H9 (cell line): Measurements from ENCODE around the gene GRM1. TPM values are rescaled to one million over a fixed set of nuclear protein-coding genes. Genes with fewer than 3 reads are reported as not detected.

Experiments used
- DNase-seq: peaks from one replicate; pipeline ENCODE4 v3.0.0-alpha.2; 2017
- H2AFZ ChIP-seq: one replicate; pipeline ENCODE4 v1.6.1; 2013; ENCODE audit warnings: mild to moderate bottlenecking, low read length, control low read depth, moderate library complexity
- H2AK5ac ChIP-seq: 2 replicates; pipeline ENCODE4 v1.6.1; 2013; ENCODE audit warnings: low read length, control low read depth, mixed read lengths; ENCODE audit not compliant: insufficient read length
- H2BK120ac ChIP-seq: one replicate; pipeline ENCODE4 v1.6.1; 2013; ENCODE audit warnings: low read depth, mild to moderate bottlenecking, low read length, control low read depth, inconsistent platforms; ENCODE audit not compliant: poor library complexity, severe bottlenecking
- H2BK12ac ChIP-seq: 2 replicates; pipeline ENCODE4 v1.6.1; 2013; ENCODE audit warnings: low read length, control low read depth, mixed read lengths, low read depth; ENCODE audit not compliant: insufficient read length
- H2BK15ac ChIP-seq: 2 replicates; pipeline ENCODE4 v1.6.1; 2013; ENCODE audit warnings: low read depth, low read length, control low read depth
- H2BK20ac ChIP-seq: one replicate; pipeline ENCODE4 v1.6.1; 2013; ENCODE audit warnings: low read depth, mild to moderate bottlenecking, low read length, control low read depth, inconsistent platforms; ENCODE audit not compliant: poor library complexity, severe bottlenecking
- H2BK5ac ChIP-seq: 2 replicates; pipeline ENCODE4 v1.6.1; 2013; ENCODE audit warnings: low read length, control low read depth, mixed read lengths; ENCODE audit not compliant: insufficient read length
- H3K14ac ChIP-seq: 2 replicates; pipeline ENCODE4 v1.6.1; 2013; ENCODE audit warnings: low read length, control low read depth; ENCODE audit not compliant: insufficient read depth
- H3K18ac ChIP-seq: 2 replicates; pipeline ENCODE4 v1.6.1; 2013; ENCODE audit warnings: low read depth, mild to moderate bottlenecking, mixed read lengths, low read length, control low read depth; ENCODE audit not compliant: insufficient read length
- H3K23ac ChIP-seq: 2 replicates; pipeline ENCODE4 v1.6.1; 2013; ENCODE audit warnings: low read length, control low read depth, mixed read lengths, low read depth; ENCODE audit not compliant: insufficient read length
- H3K23me2 ChIP-seq: 2 replicates; pipeline ENCODE4 v1.6.1; 2013; ENCODE audit warnings: low read depth, mild to moderate bottlenecking, mixed read lengths, low read length, control low read depth; ENCODE audit not compliant: insufficient read length, poor library complexity, severe bottlenecking
- H3K27ac ChIP-seq: 2 replicates; pipeline ENCODE4 v1.5.1; 2013; ENCODE audit warnings: low read length, control low read depth, mixed read lengths, low read depth; ENCODE audit not compliant: insufficient read length
- H3K27me3 ChIP-seq: 2 replicates; pipeline ENCODE4 v1.6.1; 2013; ENCODE audit warnings: low read length, control low read depth, inconsistent platforms; ENCODE audit not compliant: insufficient read depth
- H3K4ac ChIP-seq: 2 replicates; pipeline ENCODE4 v1.6.1; 2013; ENCODE audit warnings: low read depth, mild to moderate bottlenecking, control low read depth, inconsistent platforms, low read length, moderate library complexity
- H3K4me1 ChIP-seq: 2 replicates; pipeline ENCODE4 v1.6.1; 2013; ENCODE audit warnings: low read length, control low read depth, inconsistent platforms; ENCODE audit not compliant: insufficient read depth
- H3K4me2 ChIP-seq: 2 replicates; pipeline ENCODE4 v1.6.1; 2013; ENCODE audit warnings: low read length, control low read depth, mixed read lengths; ENCODE audit not compliant: insufficient read length, insufficient read depth
- H3K56ac ChIP-seq: 2 replicates; pipeline ENCODE4 v1.6.1; 2013; ENCODE audit warnings: low read depth, mild to moderate bottlenecking, mixed read lengths, low read length, control low read depth; ENCODE audit not compliant: insufficient read length
- H3K79me1 ChIP-seq: 2 replicates; pipeline ENCODE4 v1.6.1; 2013; ENCODE audit warnings: low read depth, mild to moderate bottlenecking, moderate library complexity, low read length, control low read depth, inconsistent platforms; ENCODE audit not compliant: insufficient read depth, poor library complexity, severe bottlenecking
- H3K79me2 ChIP-seq: 2 replicates; pipeline ENCODE4 v1.6.1; 2013; ENCODE audit warnings: low read length, control low read depth, inconsistent platforms; ENCODE audit not compliant: insufficient read depth
- H3K9ac ChIP-seq: 2 replicates; pipeline ENCODE4 v1.6.1; 2013; ENCODE audit warnings: low read length, control low read depth, mixed read lengths; ENCODE audit not compliant: insufficient read length; ENCODE audit errors: extremely low read depth
- H3K9me3 ChIP-seq: one replicate; pipeline ENCODE4 v1.6.1; 2013; ENCODE audit warnings: low read depth, low read length, inconsistent platforms; ENCODE audit not compliant: control insufficient read depth
- H3T11ph ChIP-seq: one replicate; pipeline ENCODE4 v1.6.1; 2013; ENCODE audit warnings: mild to moderate bottlenecking, low read length, control low read depth, inconsistent platforms
- H4K20me1 ChIP-seq: one replicate; pipeline ENCODE4 v1.6.1; 2013; ENCODE audit not compliant: control insufficient read depth, insufficient read length, insufficient read depth
- H4K5ac ChIP-seq: 2 replicates; pipeline ENCODE4 v1.6.1; 2013; ENCODE audit warnings: low read depth, mild to moderate bottlenecking, mixed read lengths, low read length, control low read depth; ENCODE audit not compliant: insufficient read length
- H4K8ac ChIP-seq: replicated peaks from 2 replicates; pipeline ENCODE4 v1.6.1; 2013; ENCODE audit warnings: low read length, control low read depth, mixed read lengths, low read depth; ENCODE audit not compliant: insufficient read length
- H4K91ac ChIP-seq: 2 replicates; pipeline ENCODE4 v1.6.1; 2013; ENCODE audit warnings: low read depth, mild to moderate bottlenecking, moderate library complexity, mixed read lengths, low read length, control low read depth; ENCODE audit not compliant: insufficient read length
- H3K27ac Mint-ChIP-seq, 3 experiments: 2 replicates in 2 of 3; 3 replicates in 1 of 3; pipeline ENCODE4 v1.8.0; 2020 to 2021; ENCODE audit warnings: mixed read lengths in 3 of 3, mild to moderate bottlenecking in 1 of 3, moderate library complexity in 1 of 3
- H3K27me3 Mint-ChIP-seq: 2 replicates; pipeline ENCODE4 v1.8.0; 2021; ENCODE audit warnings: low read depth, mild to moderate bottlenecking, moderate library complexity, mixed read lengths
- H3K36me3 Mint-ChIP-seq, 3 experiments: 2 replicates in 2 of 3; 3 replicates in 1 of 3; pipeline ENCODE4 v1.8.0; 2020 to 2021; ENCODE audit warnings: low read depth in 3 of 3, mixed read lengths in 3 of 3; ENCODE audit not compliant: insufficient read depth in 1 of 3
- H3K4me1 Mint-ChIP-seq, 2 experiments: 2 replicates each; pipeline ENCODE4 v1.8.0; 2020; ENCODE audit warnings: mixed read lengths in 2 of 2
- H3K4me3 Mint-ChIP-seq, 2 experiments: 2 replicates in 1 of 2; 3 replicates in 1 of 2; pipeline ENCODE4 v1.8.0; 2020 to 2021; ENCODE audit warnings: mild to moderate bottlenecking in 2 of 2, mixed read lengths in 2 of 2, moderate library complexity in 1 of 2
- H3K9me3 Mint-ChIP-seq, 2 experiments: 2 replicates in 1 of 2; 3 replicates in 1 of 2; pipeline ENCODE4 v1.8.0; 2020; ENCODE audit warnings: mild to moderate bottlenecking in 2 of 2, mixed read lengths in 2 of 2, moderate library complexity in 1 of 2
- CTCF ChIP-seq: fragments of 200-600 bp; sonication (generic); conservative IDR thresholded peaks from 3 replicates; pipeline ENCODE4 v1.8.0; 2021; ENCODE audit warnings: antibody characterized with exemption, mild to moderate bottlenecking
- WGBS: extraction: QIAGEN DNeasy Blood & Tissue Kit; methylation state at CpG from one replicate; pipeline ENCODE4 v1.1.7; 2013; ENCODE audit warnings: missing lambda C conversion rate, low lambda C conversion rate, mixed read lengths; ENCODE audit not compliant: insufficient read length; ENCODE audit errors: extremely low coverage; 5-methylcytosine and 5-hydroxymethylcytosine counted together
- total RNA-seq: library from RNA; stranded (reverse); gene quantifications from 2 replicates; pipeline ENCODE4 v1.2.1, GENCODE V29; 2021

The GRM1 gene
- total RNA-seq, 1 experiment from 2014 or later: 0.39 TPM

- Histone ChIP-seq H3K27me3 (no peaks in the 10 kb centered on the region), H2AK5ac (no peak overlapping the region), H3K79me2 (no peaks in the 10 kb centered on the region), H2BK12ac (no peak overlapping the region), H3K79me1 (no peaks in the 10 kb centered on the region), H3K4me2 (no peak overlapping the region), H4K91ac (no peak overlapping the region), H3K27ac (no peak overlapping the region), H3K9me3 (no peaks in the 10 kb centered on the region), H4K20me1 (no peaks in the 10 kb centered on the region), H3K4ac (no peak overlapping the region), H3T11ph (no peak overlapping the region), H2BK5ac (no peak overlapping the region), H4K8ac (no peak overlapping the region), H2BK120ac (no peak overlapping the region), H2BK20ac (no peak overlapping the region), H3K56ac (no peak overlapping the region), H4K5ac (no peak overlapping the region), H2AFZ (no peak overlapping the region), H3K23me2 (no peaks in the 10 kb centered on the region), H3K23ac (no peak overlapping the region), H3K18ac (no peak overlapping the region), H2BK15ac (no peak overlapping the region), H3K14ac (no peak overlapping the region), H3K9ac (no peak overlapping the region), H3K4me1 (no peaks in the 10 kb centered on the region; the same call in 1 of the 2 replicates)
- H3K27ac Mint-ChIP-seq: peak overlapping the region in 2 of 3 experiments; percentile 62 to 92; a peak in 3 of 7 replicates
- H3K36me3 Mint-ChIP-seq: no peaks in the 10 kb centered on the region; a peak in 1 of 7 replicates
- no peak for TF ChIP-seq CTCF
- DNase-seq: no peak
- no peak overlapping the region for H3K4me3 Mint-ChIP-seq
- H3K9me3 Mint-ChIP-seq: no peaks in the 10 kb centered on the region; a peak in 2 of 5 replicates
- H3K4me1 Mint-ChIP-seq: peaks cover 31 to 36% of the 10 kb centered on the region in 2 experiments
- WGBS: no CpG with 5 or more reads among the region's 3 CpGs
- H3K27me3 Mint-ChIP-seq: no peaks in the 10 kb centered on the region
Measured at GRCh38 chr6:146351018-146351417, 322.2 kb downstream of the GRM1 start.
